Measurements from ENCODE around the gene PLRG1. TPM values are rescaled to one million over a fixed set of nuclear protein-coding genes. Genes with fewer than 3 reads are reported as not detected.

PLRG1 gene
- total RNA-seq, 1 donor = 60.6 TPM

GRCh38 chr4:154559494-154560418, 9.6 kb upstream of the PLRG1 start:
- H3K27me3 ChIP-seq (ENCODE audit: insufficient read depth, low read length) = no peaks in the 10 kb centered on the region
- no peaks in the 10 kb centered on the region for H3K4me1 ChIP-seq (ENCODE audit: insufficient read depth, low read length)
- no peak overlapping the region for H3K4me3 ChIP-seq (ENCODE audit: low read length)
- no peaks in the 10 kb centered on the region for H3K9me3 ChIP-seq (ENCODE audit: low read depth, low read length)

- no peak overlapping the region for H3K4me3 ChIP-seq (ENCODE audit: low read length)
- no peaks in the 10 kb centered on the region for H3K9me3 ChIP-seq (ENCODE audit: low read depth, low read length)
- H3K27me3 ChIP-seq (ENCODE audit: insufficient read depth, low read length) = no peaks in the 10 kb centered on the region
- no peaks in the 10 kb centered on the region for H3K4me1 ChIP-seq (ENCODE audit: insufficient read depth, low read length)
Observed at GRCh38 chr4:154559141-154559493, 8.9 kb upstream of the PLRG1 start.

GRCh38 chr4:154551872-154552686, 1.9 kb upstream of the PLRG1 start:
- Histone ChIP-seq H3K4me1 (ENCODE audit: insufficient read depth, low read length) (peaks cover 15% of the 10 kb centered on the region), H3K9me3 (ENCODE audit: low read depth, low read length) (no peaks in the 10 kb centered on the region), H3K27me3 (ENCODE audit: insufficient read depth, low read length) (no peaks in the 10 kb centered on the region), H3K4me3 (ENCODE audit: low read length) (no peak overlapping the region)

- Histone ChIP-seq H3K27me3 (ENCODE audit: insufficient read depth, low read length) (no peaks in the 10 kb centered on the region), H3K9me3 (ENCODE audit: low read depth, low read length) (no peaks in the 10 kb centered on the region), H3K4me1 (ENCODE audit: insufficient read depth, low read length) (peaks cover 13% of the 10 kb centered on the region), H3K4me3 (ENCODE audit: low read length) (no peak overlapping the region)
Observed at GRCh38 chr4:154545689-154546088, 4.5 kb downstream of the PLRG1 start.

- H3K4me1 ChIP-seq (ENCODE audit: insufficient read depth, low read length) = no peaks in the 10 kb centered on the region
- H3K27me3 ChIP-seq (ENCODE audit: insufficient read depth, low read length) = no peaks in the 10 kb centered on the region
- no peaks in the 10 kb centered on the region for H3K9me3 ChIP-seq (ENCODE audit: low read depth, low read length)
- no peak overlapping the region for H3K4me3 ChIP-seq (ENCODE audit: low read length)
Observed at GRCh38 chr4:154542271-154542879, 7.8 kb downstream of the PLRG1 start.

- Histone ChIP-seq H3K4me1 (ENCODE audit: insufficient read depth, low read length) (no peaks in the 10 kb centered on the region), H3K9me3 (ENCODE audit: low read depth, low read length) (no peaks in the 10 kb centered on the region), H3K27me3 (ENCODE audit: insufficient read depth, low read length) (peaks cover 5% of the 10 kb centered on the region), H3K4me3 (ENCODE audit: low read length) (no peak overlapping the region)
Observed at GRCh38 chr4:154534296-154534695, 15.9 kb downstream of the PLRG1 start.

GRCh38 chr4:154529728-154530519, 20.3 kb downstream of the PLRG1 start:
- Histone ChIP-seq H3K9me3 (ENCODE audit: low read depth, low read length) (no peaks in the 10 kb centered on the region), H3K27me3 (ENCODE audit: insufficient read depth, low read length) (peaks cover 5% of the 10 kb centered on the region), H3K4me3 (ENCODE audit: low read length) (no peak overlapping the region), H3K4me1 (ENCODE audit: insufficient read depth, low read length) (no peaks in the 10 kb centered on the region)

- H3K4me3 ChIP-seq (ENCODE audit: low read length) = no peak overlapping the region
- no peaks in the 10 kb centered on the region for H3K4me1 ChIP-seq (ENCODE audit: insufficient read depth, low read length)
- H3K9me3 ChIP-seq (ENCODE audit: low read depth, low read length) = no peaks in the 10 kb centered on the region
- H3K27me3 ChIP-seq (ENCODE audit: insufficient read depth, low read length) = peaks cover 5% of the 10 kb centered on the region
Observed at GRCh38 chr4:154528869-154529268, 21.3 kb downstream of the PLRG1 start.

GRCh38 chr4:154527308-154527707, 22.9 kb downstream of the PLRG1 start:
- H3K4me1 ChIP-seq (ENCODE audit: insufficient read depth, low read length) = no peaks in the 10 kb centered on the region
- H3K27me3 ChIP-seq (ENCODE audit: insufficient read depth, low read length) = peaks cover 5% of the 10 kb centered on the region
- H3K9me3 ChIP-seq (ENCODE audit: low read depth, low read length) = no peaks in the 10 kb centered on the region
- no peak overlapping the region for H3K4me3 ChIP-seq (ENCODE audit: low read length)

- H3K27me3 ChIP-seq (ENCODE audit: insufficient read depth, low read length) = peaks cover 5% of the 10 kb centered on the region
Observed at GRCh38 chr4:154526151-154526550, 24.0 kb downstream of the PLRG1 start.

GRCh38 chr4:154521607-154522006, 28.6 kb downstream of the PLRG1 start:
- H3K4me3 ChIP-seq (ENCODE audit: low read length) = no peak overlapping the region
- H3K27me3 ChIP-seq (ENCODE audit: insufficient read depth, low read length) = peaks cover 6% of the 10 kb centered on the region
- H3K4me1 ChIP-seq (ENCODE audit: insufficient read depth, low read length) = no peaks in the 10 kb centered on the region
- H3K9me3 ChIP-seq (ENCODE audit: low read depth, low read length) = no peaks in the 10 kb centered on the region

More at GRCh38 chr4:154526151-154526550, 24.0 kb downstream of the PLRG1 start:
- no peaks in the 10 kb centered on the region for H3K9me3 ChIP-seq (ENCODE audit: low read depth, low read length)
- no peak overlapping the region for H3K4me3 ChIP-seq (ENCODE audit: low read length)
- no peaks in the 10 kb centered on the region for H3K4me1 ChIP-seq (ENCODE audit: insufficient read depth, low read length)

GRCh38 chr4:154519214-154519613, 31.0 kb downstream of the PLRG1 start:
- H3K27me3 ChIP-seq (ENCODE audit: insufficient read depth, low read length) = peaks cover 6% of the 10 kb centered on the region
- no peaks in the 10 kb centered on the region for H3K4me1 ChIP-seq (ENCODE audit: insufficient read depth, low read length)
- no peaks in the 10 kb centered on the region for H3K9me3 ChIP-seq (ENCODE audit: low read depth, low read length)
- H3K4me3 ChIP-seq (ENCODE audit: low read length) = no peak overlapping the region

- Histone ChIP-seq H3K9me3 (ENCODE audit: low read depth, low read length) (no peaks in the 10 kb centered on the region), H3K4me3 (ENCODE audit: low read length) (no peak overlapping the region), H3K27me3 (ENCODE audit: insufficient read depth, low read length) (peaks cover 9% of the 10 kb centered on the region), H3K4me1 (ENCODE audit: insufficient read depth, low read length) (no peaks in the 10 kb centered on the region)
Observed at GRCh38 chr4:154517591-154517990, 32.6 kb downstream of the PLRG1 start.

- Histone ChIP-seq H3K4me3 (ENCODE audit: low read length) (no peak overlapping the region), H3K27me3 (ENCODE audit: insufficient read depth, low read length) (peaks cover 9% of the 10 kb centered on the region), H3K4me1 (ENCODE audit: insufficient read depth, low read length) (no peaks in the 10 kb centered on the region), H3K9me3 (ENCODE audit: low read depth, low read length) (no peaks in the 10 kb centered on the region)
Observed at GRCh38 chr4:154516318-154517029, 33.7 kb downstream of the PLRG1 start.

All from mononuclear cell (primary cell).